Mononuclear cell (primary cell): ENCODE measurements around the gene PXDC1. TPM values are rescaled to one million over a fixed set of nuclear protein-coding genes. Genes with fewer than 3 reads are reported as not detected.
"Not testable (repeated sequence)": the region's sequence is repeated elsewhere in the genome, so short reads cannot be mapped to it uniquely, and the experiment has no call there.

ENCODE experiments used
- H3K27me3 ChIP-seq: 2 replicates; pipeline ENCODE4 v1.6.0; 2011; ENCODE audit warnings: low read length, control low read depth; ENCODE audit not compliant: insufficient read depth
- H3K4me1 ChIP-seq: 2 replicates; pipeline ENCODE4 v1.5.1; 2011; ENCODE audit warnings: mild to moderate bottlenecking, low read length, control low read depth; ENCODE audit not compliant: insufficient read depth
- H3K4me3 ChIP-seq: 2 replicates; pipeline ENCODE4 v1.5.1; 2011; ENCODE audit warnings: mild to moderate bottlenecking, low read length, moderate library complexity
- H3K9me3 ChIP-seq: 2 replicates; pipeline ENCODE4 v1.5.1; 2011; ENCODE audit warnings: low read depth, mild to moderate bottlenecking, control low read depth, low read length
- total RNA-seq: library from RNA; depleted of rRNA; stranded (reverse); fragments of >200 nt; gene quantifications from one replicate; pipeline ENCODE4 v1.2.3, GENCODE V29; 2012

PXDC1 gene
- total RNA-seq, 1 donor = 1.6 TPM

GRCh38 chr6:3726421-3726820 lies 25.1 kb downstream of the PXDC1 start:
- Histone ChIP-seq H3K4me1 (no peaks in the 10 kb centered on the region), H3K9me3 (no peaks in the 10 kb centered on the region), H3K4me3 (no peak overlapping the region), H3K27me3 (no peaks in the 10 kb centered on the region)

GRCh38 chr6:3725145-3726047 lies 26.1 kb downstream of the PXDC1 start:
- Histone ChIP-seq H3K4me3 (no peak overlapping the region), H3K4me1 (no peaks in the 10 kb centered on the region), H3K27me3 (no peaks in the 10 kb centered on the region), H3K9me3 (no peaks in the 10 kb centered on the region)

DNA sequence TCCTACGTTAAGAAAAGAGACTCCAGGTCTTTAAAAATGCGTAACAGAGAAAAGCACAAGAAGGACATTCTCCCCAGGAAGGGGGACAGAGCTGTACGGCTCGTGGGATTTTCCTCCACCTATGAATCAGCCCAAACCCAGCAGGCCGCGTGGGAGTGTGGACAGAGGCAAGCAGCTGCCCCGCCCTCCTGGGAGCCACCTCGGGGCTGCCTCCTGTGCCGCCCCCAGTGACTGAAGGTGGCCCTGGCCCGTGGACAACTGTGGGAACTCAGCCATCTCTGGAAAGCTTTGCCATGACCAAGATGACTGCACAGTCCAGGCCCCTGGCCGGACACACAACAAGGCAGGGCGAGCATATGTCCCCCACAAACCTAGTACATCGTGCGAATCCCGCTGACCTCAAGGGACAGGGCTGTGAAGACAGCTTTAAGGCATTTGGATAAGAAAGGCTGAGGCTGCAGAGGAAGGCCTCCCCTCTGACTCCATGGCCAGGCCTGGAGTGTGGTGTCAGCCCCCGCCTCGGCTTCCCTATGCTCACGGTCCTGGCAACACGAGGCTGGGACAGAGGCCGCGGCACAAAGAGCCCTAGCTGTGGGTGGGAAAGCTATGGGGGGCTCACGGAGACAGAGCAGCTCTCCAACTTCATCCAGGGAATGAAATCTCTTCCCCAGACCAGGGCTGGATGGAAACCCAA lies 26.9 kb downstream of the PXDC1 start:
- no peaks in the 10 kb centered on the region for H3K27me3 ChIP-seq
- H3K4me3 ChIP-seq = no peak overlapping the region
- no peaks in the 10 kb centered on the region for H3K4me1 ChIP-seq
- no peaks in the 10 kb centered on the region for H3K9me3 ChIP-seq

DNA sequence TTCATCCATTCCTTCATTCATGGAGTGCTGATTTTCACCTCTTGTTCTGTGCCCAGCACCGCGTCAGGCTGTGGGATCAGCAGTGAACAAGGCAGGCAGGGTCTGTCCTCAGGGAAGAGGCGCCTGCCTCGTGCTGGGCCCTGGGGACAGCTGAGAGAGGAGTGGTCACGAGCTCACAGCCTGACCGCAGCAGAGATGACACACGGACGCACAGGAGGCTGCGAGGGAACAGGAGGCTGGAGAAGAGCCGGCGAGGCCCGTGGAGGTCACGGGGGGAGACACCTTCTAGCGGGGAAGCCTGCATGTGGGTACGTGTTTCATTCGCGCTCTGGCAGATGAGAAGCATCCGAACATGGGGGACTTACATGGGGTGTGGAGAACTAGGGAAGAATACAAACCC lies 27.5 kb downstream of the PXDC1 start:
- Histone ChIP-seq H3K4me3 (no peak overlapping the region), H3K27me3 (no peaks in the 10 kb centered on the region), H3K9me3 (no peaks in the 10 kb centered on the region), H3K4me1 (no peaks in the 10 kb centered on the region)

- Histone ChIP-seq H3K9me3 (no peaks in the 10 kb centered on the region), H3K4me3 (no peak overlapping the region), H3K4me1 (no peaks in the 10 kb centered on the region), H3K27me3 (no peaks in the 10 kb centered on the region)
Measured at GRCh38 chr6:3723251-3723650, 28.3 kb downstream of the PXDC1 start.

GRCh38 chr6:3722785-3723184 lies 28.7 kb downstream of the PXDC1 start:
- Histone ChIP-seq H3K4me1 (no peaks in the 10 kb centered on the region), H3K27me3 (no peaks in the 10 kb centered on the region), H3K4me3 (no peak overlapping the region), H3K9me3 (no peaks in the 10 kb centered on the region)

DNA sequence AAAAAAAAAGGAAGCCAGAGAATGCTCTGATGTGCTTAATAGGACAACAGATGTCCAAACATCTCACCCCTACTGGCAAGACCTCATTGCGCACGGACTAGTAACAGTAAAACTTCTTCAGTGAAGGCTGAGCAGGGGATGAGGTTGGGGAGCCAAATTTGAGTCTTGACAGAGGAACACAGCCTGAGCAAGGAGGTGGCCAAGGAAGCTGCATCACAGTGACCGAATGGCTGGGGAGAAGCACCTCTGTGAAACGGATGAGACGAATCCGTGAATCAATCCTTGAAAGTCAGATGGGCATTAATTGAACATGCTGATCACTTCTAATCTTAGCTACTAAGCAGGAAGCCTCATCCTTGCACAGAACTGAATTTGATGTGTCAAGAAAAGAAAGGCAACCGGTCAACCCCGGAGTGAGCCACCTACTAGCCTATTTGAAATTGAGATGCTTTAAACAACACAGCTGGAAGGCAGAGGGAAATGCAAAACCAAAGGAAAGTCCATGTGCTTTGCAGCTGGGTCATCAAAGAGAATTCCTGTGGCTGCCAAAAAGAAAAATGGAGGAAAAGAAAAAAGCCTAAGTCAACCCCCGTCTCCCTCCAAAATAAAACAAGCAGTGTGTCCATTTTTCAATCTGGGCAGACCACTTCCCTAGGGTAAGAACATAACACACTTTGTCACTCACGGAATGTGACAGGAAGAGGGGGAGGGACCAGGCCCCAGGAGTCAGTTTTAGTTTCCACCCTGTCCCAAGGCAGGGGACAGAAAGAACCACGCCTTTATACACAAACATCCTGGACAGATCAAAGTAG lies 29.5 kb downstream of the PXDC1 start:
- Histone ChIP-seq H3K9me3 (no peaks in the 10 kb centered on the region), H3K27me3 (no peaks in the 10 kb centered on the region), H3K4me3 (no peak overlapping the region)

GRCh38 chr6:3720770-3721169 lies 30.7 kb downstream of the PXDC1 start:
- not testable (repeated sequence) for H3K27me3 ChIP-seq, H3K4me1 ChIP-seq, H3K9me3 ChIP-seq, H3K4me3 ChIP-seq

More for the DNA sequence above, 29.5 kb downstream of the PXDC1 start:
- no peaks in the 10 kb centered on the region for H3K4me1 ChIP-seq

GRCh38 chr6:3719462-3720308 lies 31.8 kb downstream of the PXDC1 start:
- H3K4me1 ChIP-seq = no peaks in the 10 kb centered on the region
- H3K27me3 ChIP-seq = peaks cover 3% of the 10 kb centered on the region
- H3K4me3 ChIP-seq = no peak overlapping the region
- H3K9me3 ChIP-seq = no peaks in the 10 kb centered on the region

DNA sequence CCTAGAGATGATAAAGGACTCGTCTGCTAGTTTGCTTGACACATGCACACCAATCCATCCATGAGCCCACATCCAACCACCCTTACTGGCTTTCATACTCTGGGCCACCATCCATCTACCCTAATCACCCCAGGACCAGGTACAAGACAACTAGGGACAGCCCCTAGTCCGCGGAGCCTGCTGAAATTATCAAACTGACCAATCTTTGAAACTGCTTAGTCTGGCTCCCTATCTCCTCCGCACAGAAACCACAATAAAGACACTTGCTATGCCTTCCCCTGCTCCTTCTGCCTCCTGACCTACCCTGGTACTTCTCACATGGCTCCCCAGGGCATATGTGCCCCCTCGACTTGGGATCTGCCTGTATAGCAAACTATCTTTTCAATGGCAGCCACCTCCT lies 33.1 kb downstream of the PXDC1 start:
- no peaks in the 10 kb centered on the region for H3K4me1 ChIP-seq
- H3K27me3 ChIP-seq = peaks cover 3% of the 10 kb centered on the region
- H3K4me3 ChIP-seq = no peak overlapping the region
- no peaks in the 10 kb centered on the region for H3K9me3 ChIP-seq

- H3K27me3 ChIP-seq = peaks cover 3% of the 10 kb centered on the region
- no peaks in the 10 kb centered on the region for H3K9me3 ChIP-seq
- H3K4me1 ChIP-seq = no peaks in the 10 kb centered on the region
- H3K4me3 ChIP-seq = no peak overlapping the region
Measured at GRCh38 chr6:3715285-3715684, 36.2 kb downstream of the PXDC1 start.

DNA sequence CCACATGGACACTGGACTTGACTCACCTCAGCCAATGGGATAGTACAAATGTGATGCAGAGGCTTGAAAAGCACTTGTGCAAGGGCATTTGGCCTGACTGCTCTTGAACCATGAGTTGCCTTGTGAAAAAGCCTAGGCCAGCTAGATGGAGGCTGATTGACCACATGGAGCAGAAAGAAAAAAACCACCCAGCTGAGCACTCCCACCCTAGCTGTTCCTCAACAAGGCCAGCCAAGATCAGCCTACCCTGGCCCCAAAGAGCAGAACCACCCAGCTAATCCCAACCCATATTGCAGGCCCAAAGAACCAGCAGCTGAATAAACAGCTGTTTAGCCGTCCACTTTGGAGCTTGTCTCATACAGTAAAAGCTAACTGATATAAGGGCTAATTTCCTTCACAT lies 36.7 kb downstream of the PXDC1 start:
- H3K9me3 ChIP-seq = no peaks in the 10 kb centered on the region
- H3K4me1 ChIP-seq = no peaks in the 10 kb centered on the region
- H3K4me3 ChIP-seq = no peak overlapping the region
- peaks cover 3% of the 10 kb centered on the region for H3K27me3 ChIP-seq

- Histone ChIP-seq H3K4me3 (no peak overlapping the region), H3K27me3 (peaks cover 3% of the 10 kb centered on the region), H3K9me3 (no peaks in the 10 kb centered on the region), H3K4me1 (no peaks in the 10 kb centered on the region)
Measured at GRCh38 chr6:3714111-3714510, 37.4 kb downstream of the PXDC1 start.

- Histone ChIP-seq H3K4me3 (no peak overlapping the region), H3K9me3 (no peaks in the 10 kb centered on the region), H3K27me3 (peaks cover 3% of the 10 kb centered on the region), H3K4me1 (no peaks in the 10 kb centered on the region)
Measured at GRCh38 chr6:3712827-3713665, 38.5 kb downstream of the PXDC1 start.
